Measurements from ENCODE around the gene RBMS3.

GRCh38 chr3:29322586-29322985 lies 41.7 kb downstream of the RBMS3 start:
- TF ChIP-seq POLR2A (IDR thresholded peaks at IDR 0.05): no peak
- no peak for TF ChIP-seq CTCF (IDR thresholded peaks at IDR 0.05)
